WTC11 (cell line): ENCODE data around the gene MKI67. TPM values are rescaled to one million over a fixed set of nuclear protein-coding genes. Genes with fewer than 3 reads are reported as not detected.

Experiments
- ATAC-seq: fragments of 200-7000 bp; cut with Tn5 transposase; 2 replicates; pipeline ENCODE4 v1.10.0; 2021; ENCODE audit warnings: mild to moderate bottlenecking, moderate library complexity
- CTCF ChIA-PET: fragments of 300-600 bp; sonication (Branson Sonifier 250); formaldehyde crosslinking; loops from one replicate; lab custom pipeline; 2021; ENCODE audit warnings: antibody characterized with exemption; lab: Charles Lee
- POLR2A ChIA-PET: fragments of 350-600 bp; sonication (Branson Sonifier 250); formaldehyde crosslinking; loops from one replicate; lab custom pipeline; 2021; ENCODE audit warnings: antibody characterized with exemption; lab: Charles Lee
- DNase-seq: peaks from one replicate; pipeline ENCODE4 v3.0.0; 2021; ENCODE audit warnings: low spot score
- H3K27ac Mint-ChIP-seq: 2 replicates; pipeline ENCODE4 v1.8.0; 2021; ENCODE audit warnings: mixed read lengths
- H3K27me3 Mint-ChIP-seq: 2 replicates; pipeline ENCODE4 v1.8.0; 2021; ENCODE audit warnings: low read depth, mild to moderate bottlenecking, moderate library complexity, mixed read lengths
- H3K36me3 Mint-ChIP-seq: 2 replicates; pipeline ENCODE4 v1.8.0; 2021; ENCODE audit warnings: mixed read lengths
- H3K4me1 Mint-ChIP-seq: 2 replicates; pipeline ENCODE4 v1.8.0; 2022; ENCODE audit warnings: mixed read lengths
- H3K4me3 Mint-ChIP-seq: 2 replicates; pipeline ENCODE4 v1.8.0; 2021; ENCODE audit warnings: mild to moderate bottlenecking, moderate library complexity, mixed read lengths
- H3K9me3 Mint-ChIP-seq: 2 replicates; pipeline ENCODE4 v1.8.0; 2021; ENCODE audit warnings: mixed read lengths
- CBFB ChIP-seq: sonication (generic); formaldehyde crosslinking; IDR thresholded peaks from 2 replicates; pipeline ENCODE4 v1.8.1; 2022; ENCODE audit warnings: mild to moderate bottlenecking, low read depth, missing genetic modification reagents
- GABPB1 ChIP-seq: sonication (generic); formaldehyde crosslinking; IDR thresholded peaks from 2 replicates; pipeline ENCODE4 v1.8.1; 2023; ENCODE audit warnings: mild to moderate bottlenecking, missing genetic modification reagents
- GRHL2 ChIP-seq: fragments of 250-450 bp; sonication (Bioruptor Pico); IDR thresholded peaks from 2 replicates; pipeline ENCODE4 v1.8.0; 2022; ENCODE audit warnings: mild to moderate bottlenecking, moderate library complexity; ENCODE audit not compliant: insufficient replicate concordance, severe bottlenecking
- NR1H2 ChIP-seq: sonication (generic); formaldehyde crosslinking; IDR thresholded peaks from 2 replicates; pipeline ENCODE4 v1.9.0; 2021; ENCODE audit warnings: mild to moderate bottlenecking, moderate library complexity, missing genetic modification reagents
- NR2C2 ChIP-seq: sonication (generic); formaldehyde crosslinking; IDR thresholded peaks from 2 replicates; pipeline ENCODE4 v1.8.0; 2022; ENCODE audit warnings: mild to moderate bottlenecking, missing genetic modification reagents
- NR3C1 ChIP-seq: sonication (generic); formaldehyde crosslinking; conservative IDR thresholded peaks from 2 replicates; pipeline ENCODE4 v1.8.1; 2023; ENCODE audit warnings: low read depth, mild to moderate bottlenecking, missing genetic modification reagents
- OVOL2 ChIP-seq: fragments of 250-450 bp; sonication (Bioruptor Pico); IDR thresholded peaks from 2 replicates; pipeline ENCODE4 v1.9.0; 2021; ENCODE audit warnings: mild to moderate bottlenecking, borderline replicate concordance
- PRRX2 ChIP-seq: fragments of 250-450 bp; sonication (Bioruptor Pico); IDR thresholded peaks from 2 replicates; pipeline ENCODE4 v1.8.0; 2021; ENCODE audit warnings: mild to moderate bottlenecking
- SMAD3 ChIP-seq: sonication (generic); formaldehyde crosslinking; IDR thresholded peaks from 2 replicates; pipeline ENCODE4 v1.8.0; 2022; ENCODE audit warnings: missing genetic modification reagents, mild to moderate bottlenecking, borderline replicate concordance
- TEAD4 ChIP-seq: sonication (generic); formaldehyde crosslinking; IDR thresholded peaks from 2 replicates; pipeline ENCODE4 v1.8.0; 2022; ENCODE audit warnings: mild to moderate bottlenecking, missing genetic modification reagents
- ZBTB21 ChIP-seq: sonication (generic); formaldehyde crosslinking; IDR thresholded peaks from 2 replicates; pipeline ENCODE4 v1.8.1; 2023; ENCODE audit warnings: mild to moderate bottlenecking, missing genetic modification reagents, borderline replicate concordance
- ZNF121 ChIP-seq: sonication (generic); formaldehyde crosslinking; IDR thresholded peaks from 2 replicates; pipeline ENCODE4 v1.8.0; 2023; ENCODE audit warnings: missing genetic modification reagents
- ZNF317 ChIP-seq: sonication (generic); formaldehyde crosslinking; IDR thresholded peaks from 2 replicates; pipeline ENCODE4 v1.8.1; 2023; ENCODE audit warnings: low read depth, mild to moderate bottlenecking, moderate library complexity, missing genetic modification reagents, borderline replicate concordance
- total RNA-seq: library from RNA; stranded (reverse); gene quantifications from 3 replicates; pipeline ENCODE4 v1.2.3, GENCODE V29; 2021
- TF ChIP-seq, protein P1 (sequence below): sonication (generic); formaldehyde crosslinking; IDR thresholded peaks from 2 replicates; pipeline ENCODE4 v1.8.1; 2022; ENCODE audit warnings: low read depth, mild to moderate bottlenecking, moderate library complexity, missing genetic modification reagents, borderline replicate concordance
- TF ChIP-seq, protein P2 (sequence below): sonication (generic); formaldehyde crosslinking; IDR thresholded peaks from 2 replicates; pipeline ENCODE4 v1.8.0; 2023; ENCODE audit warnings: missing genetic modification reagents, mild to moderate bottlenecking, borderline replicate concordance
- TF ChIP-seq, protein P3 (sequence below): fragments of 250-450 bp; sonication (Bioruptor Pico); IDR thresholded peaks from 2 replicates; pipeline ENCODE4 v1.9.0; 2021; ENCODE audit warnings: mild to moderate bottlenecking
- TF ChIP-seq, protein P4 (sequence below): sonication (generic); formaldehyde crosslinking; IDR thresholded peaks from 2 replicates; pipeline ENCODE4 v1.8.0; 2023; ENCODE audit warnings: missing genetic modification reagents
- TF ChIP-seq, protein P5 (sequence below): sonication (generic); formaldehyde crosslinking; IDR thresholded peaks from 2 replicates; pipeline ENCODE4 v1.8.1; 2022; ENCODE audit warnings: mild to moderate bottlenecking, missing genetic modification reagents, moderate library complexity, borderline replicate concordance
- TF ChIP-seq, protein P6 (sequence below): sonication (generic); formaldehyde crosslinking; IDR thresholded peaks from 2 replicates; pipeline ENCODE4 v1.8.1; 2022; ENCODE audit warnings: low read depth, missing genetic modification reagents, borderline replicate concordance
- TF ChIP-seq, protein P7 (sequence below): fragments of 250-450 bp; sonication (Bioruptor Pico); conservative IDR thresholded peaks from 2 replicates; pipeline ENCODE4 v1.9.0; 2021; ENCODE audit warnings: mild to moderate bottlenecking

MKI67 gene
- total RNA-seq, 1 experiment from 2014 or later, result 118 TPM

DNA sequence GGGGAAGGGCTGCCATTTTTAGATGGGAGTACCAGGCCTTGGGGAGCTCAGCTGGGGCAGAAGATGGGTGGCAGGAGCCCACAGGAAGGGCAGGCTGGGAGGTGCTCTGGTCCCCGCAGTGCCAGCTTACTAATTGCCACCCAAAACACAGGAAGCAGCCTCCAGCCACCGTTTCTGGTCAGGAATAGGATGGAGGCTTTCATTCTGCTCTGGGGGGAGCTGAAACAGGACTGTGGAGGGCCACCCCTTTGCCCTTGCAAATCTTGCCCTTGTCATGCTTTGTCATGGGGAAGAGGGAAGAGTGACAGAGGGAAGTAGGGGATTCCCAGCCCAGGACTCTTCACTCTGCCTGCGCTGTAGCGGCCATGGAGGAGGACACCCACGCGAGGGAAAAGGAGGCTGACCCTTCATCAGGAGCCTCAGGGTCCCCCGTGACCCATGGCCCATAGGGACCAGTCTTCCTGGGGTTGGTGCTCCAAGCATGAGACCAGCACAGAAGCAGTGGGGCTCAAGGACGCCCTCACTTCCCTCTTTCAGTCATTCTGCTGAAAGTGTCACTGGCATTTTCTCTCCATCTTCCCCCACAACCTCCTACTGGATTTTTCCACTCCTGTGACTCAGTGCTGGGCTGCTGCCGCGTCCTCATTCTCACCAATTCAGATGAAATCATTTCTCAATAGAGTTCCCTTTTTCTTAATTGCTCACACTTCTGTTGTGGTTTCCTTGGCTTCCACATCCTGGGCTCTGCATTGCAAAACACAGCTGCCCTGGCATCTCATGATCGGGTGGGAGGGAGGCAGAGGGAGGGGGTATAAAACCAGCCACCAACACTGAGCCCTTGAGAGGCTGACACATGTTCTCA is 61.9 kb downstream of the MKI67 start:
- H3K4me1 Mint-ChIP-seq, result peaks cover 29% of the 10 kb centered on the region
- no peak overlapping the region for H3K27ac Mint-ChIP-seq
- no peak for DNase-seq
- no peak overlapping the region for H3K4me3 Mint-ChIP-seq
- ChIA-PET POLR2A (no interaction called here), CTCF (interaction anchor here (1.3 to 3.5 kb wide), 5 partner anchors 14 to 157 kb away, joined by 3 to 30 read pairs (median 17); partner anchors contain the start of gene PTPRE)
- no peaks in the 10 kb centered on the region; the same call in 1 of the 2 replicates for H3K36me3 Mint-ChIP-seq
- ATAC-seq, result no peak
- H3K9me3 Mint-ChIP-seq, result peaks cover 6% of the 10 kb centered on the region
- no peak for TF ChIP-seq SMAD3 (CRISPR knock-in tag)
- no peak for TF ChIP-seq ZNF121 (CRISPR knock-in tag)
- TF ChIP-seq, protein P1, sequence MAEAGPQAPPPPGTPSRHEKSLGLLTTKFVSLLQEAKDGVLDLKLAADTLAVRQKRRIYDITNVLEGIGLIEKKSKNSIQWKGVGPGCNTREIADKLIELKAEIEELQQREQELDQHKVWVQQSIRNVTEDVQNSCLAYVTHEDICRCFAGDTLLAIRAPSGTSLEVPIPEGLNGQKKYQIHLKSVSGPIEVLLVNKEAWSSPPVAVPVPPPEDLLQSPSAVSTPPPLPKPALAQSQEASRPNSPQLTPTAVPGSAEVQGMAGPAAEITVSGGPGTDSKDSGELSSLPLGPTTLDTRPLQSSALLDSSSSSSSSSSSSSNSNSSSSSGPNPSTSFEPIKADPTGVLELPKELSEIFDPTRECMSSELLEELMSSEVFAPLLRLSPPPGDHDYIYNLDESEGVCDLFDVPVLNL (CRISPR knock-in tag), result no peak
- TF ChIP-seq NR1H2 (CRISPR knock-in tag), result no peak
- TF ChIP-seq GABPB1 (CRISPR knock-in tag), result no peak
- no peak for TF ChIP-seq GRHL2
- no peak for TF ChIP-seq PRRX2 (CRISPR knock-in tag)
- TF ChIP-seq, protein P2, sequence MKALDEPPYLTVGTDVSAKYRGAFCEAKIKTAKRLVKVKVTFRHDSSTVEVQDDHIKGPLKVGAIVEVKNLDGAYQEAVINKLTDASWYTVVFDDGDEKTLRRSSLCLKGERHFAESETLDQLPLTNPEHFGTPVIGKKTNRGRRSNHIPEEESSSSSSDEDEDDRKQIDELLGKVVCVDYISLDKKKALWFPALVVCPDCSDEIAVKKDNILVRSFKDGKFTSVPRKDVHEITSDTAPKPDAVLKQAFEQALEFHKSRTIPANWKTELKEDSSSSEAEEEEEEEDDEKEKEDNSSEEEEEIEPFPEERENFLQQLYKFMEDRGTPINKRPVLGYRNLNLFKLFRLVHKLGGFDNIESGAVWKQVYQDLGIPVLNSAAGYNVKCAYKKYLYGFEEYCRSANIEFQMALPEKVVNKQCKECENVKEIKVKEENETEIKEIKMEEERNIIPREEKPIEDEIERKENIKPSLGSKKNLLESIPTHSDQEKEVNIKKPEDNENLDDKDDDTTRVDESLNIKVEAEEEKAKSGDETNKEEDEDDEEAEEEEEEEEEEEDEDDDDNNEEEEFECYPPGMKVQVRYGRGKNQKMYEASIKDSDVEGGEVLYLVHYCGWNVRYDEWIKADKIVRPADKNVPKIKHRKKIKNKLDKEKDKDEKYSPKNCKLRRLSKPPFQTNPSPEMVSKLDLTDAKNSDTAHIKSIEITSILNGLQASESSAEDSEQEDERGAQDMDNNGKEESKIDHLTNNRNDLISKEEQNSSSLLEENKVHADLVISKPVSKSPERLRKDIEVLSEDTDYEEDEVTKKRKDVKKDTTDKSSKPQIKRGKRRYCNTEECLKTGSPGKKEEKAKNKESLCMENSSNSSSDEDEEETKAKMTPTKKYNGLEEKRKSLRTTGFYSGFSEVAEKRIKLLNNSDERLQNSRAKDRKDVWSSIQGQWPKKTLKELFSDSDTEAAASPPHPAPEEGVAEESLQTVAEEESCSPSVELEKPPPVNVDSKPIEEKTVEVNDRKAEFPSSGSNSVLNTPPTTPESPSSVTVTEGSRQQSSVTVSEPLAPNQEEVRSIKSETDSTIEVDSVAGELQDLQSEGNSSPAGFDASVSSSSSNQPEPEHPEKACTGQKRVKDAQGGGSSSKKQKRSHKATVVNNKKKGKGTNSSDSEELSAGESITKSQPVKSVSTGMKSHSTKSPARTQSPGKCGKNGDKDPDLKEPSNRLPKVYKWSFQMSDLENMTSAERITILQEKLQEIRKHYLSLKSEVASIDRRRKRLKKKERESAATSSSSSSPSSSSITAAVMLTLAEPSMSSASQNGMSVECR (CRISPR knock-in tag), result no peak
- no peak for TF ChIP-seq ZNF317
- TF ChIP-seq, protein P3, sequence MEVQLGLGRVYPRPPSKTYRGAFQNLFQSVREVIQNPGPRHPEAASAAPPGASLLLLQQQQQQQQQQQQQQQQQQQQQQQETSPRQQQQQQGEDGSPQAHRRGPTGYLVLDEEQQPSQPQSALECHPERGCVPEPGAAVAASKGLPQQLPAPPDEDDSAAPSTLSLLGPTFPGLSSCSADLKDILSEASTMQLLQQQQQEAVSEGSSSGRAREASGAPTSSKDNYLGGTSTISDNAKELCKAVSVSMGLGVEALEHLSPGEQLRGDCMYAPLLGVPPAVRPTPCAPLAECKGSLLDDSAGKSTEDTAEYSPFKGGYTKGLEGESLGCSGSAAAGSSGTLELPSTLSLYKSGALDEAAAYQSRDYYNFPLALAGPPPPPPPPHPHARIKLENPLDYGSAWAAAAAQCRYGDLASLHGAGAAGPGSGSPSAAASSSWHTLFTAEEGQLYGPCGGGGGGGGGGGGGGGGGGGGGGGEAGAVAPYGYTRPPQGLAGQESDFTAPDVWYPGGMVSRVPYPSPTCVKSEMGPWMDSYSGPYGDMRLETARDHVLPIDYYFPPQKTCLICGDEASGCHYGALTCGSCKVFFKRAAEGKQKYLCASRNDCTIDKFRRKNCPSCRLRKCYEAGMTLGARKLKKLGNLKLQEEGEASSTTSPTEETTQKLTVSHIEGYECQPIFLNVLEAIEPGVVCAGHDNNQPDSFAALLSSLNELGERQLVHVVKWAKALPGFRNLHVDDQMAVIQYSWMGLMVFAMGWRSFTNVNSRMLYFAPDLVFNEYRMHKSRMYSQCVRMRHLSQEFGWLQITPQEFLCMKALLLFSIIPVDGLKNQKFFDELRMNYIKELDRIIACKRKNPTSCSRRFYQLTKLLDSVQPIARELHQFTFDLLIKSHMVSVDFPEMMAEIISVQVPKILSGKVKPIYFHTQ (CRISPR knock-in tag), result no peak
- TF ChIP-seq, protein P4, sequence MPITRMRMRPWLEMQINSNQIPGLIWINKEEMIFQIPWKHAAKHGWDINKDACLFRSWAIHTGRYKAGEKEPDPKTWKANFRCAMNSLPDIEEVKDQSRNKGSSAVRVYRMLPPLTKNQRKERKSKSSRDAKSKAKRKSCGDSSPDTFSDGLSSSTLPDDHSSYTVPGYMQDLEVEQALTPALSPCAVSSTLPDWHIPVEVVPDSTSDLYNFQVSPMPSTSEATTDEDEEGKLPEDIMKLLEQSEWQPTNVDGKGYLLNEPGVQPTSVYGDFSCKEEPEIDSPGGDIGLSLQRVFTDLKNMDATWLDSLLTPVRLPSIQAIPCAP (CRISPR knock-in tag), result no peak
- TF ChIP-seq ZBTB21 (CRISPR knock-in tag), result no peak
- TF ChIP-seq, protein P5, sequence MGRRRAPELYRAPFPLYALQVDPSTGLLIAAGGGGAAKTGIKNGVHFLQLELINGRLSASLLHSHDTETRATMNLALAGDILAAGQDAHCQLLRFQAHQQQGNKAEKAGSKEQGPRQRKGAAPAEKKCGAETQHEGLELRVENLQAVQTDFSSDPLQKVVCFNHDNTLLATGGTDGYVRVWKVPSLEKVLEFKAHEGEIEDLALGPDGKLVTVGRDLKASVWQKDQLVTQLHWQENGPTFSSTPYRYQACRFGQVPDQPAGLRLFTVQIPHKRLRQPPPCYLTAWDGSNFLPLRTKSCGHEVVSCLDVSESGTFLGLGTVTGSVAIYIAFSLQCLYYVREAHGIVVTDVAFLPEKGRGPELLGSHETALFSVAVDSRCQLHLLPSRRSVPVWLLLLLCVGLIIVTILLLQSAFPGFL (CRISPR knock-in tag), result no peak
- no peak for TF ChIP-seq CBFB (CRISPR knock-in tag)
- TF ChIP-seq, protein P6, sequence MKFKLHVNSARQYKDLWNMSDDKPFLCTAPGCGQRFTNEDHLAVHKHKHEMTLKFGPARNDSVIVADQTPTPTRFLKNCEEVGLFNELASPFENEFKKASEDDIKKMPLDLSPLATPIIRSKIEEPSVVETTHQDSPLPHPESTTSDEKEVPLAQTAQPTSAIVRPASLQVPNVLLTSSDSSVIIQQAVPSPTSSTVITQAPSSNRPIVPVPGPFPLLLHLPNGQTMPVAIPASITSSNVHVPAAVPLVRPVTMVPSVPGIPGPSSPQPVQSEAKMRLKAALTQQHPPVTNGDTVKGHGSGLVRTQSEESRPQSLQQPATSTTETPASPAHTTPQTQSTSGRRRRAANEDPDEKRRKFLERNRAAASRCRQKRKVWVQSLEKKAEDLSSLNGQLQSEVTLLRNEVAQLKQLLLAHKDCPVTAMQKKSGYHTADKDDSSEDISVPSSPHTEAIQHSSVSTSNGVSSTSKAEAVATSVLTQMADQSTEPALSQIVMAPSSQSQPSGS (CRISPR knock-in tag), result no peak
- no peak for TF ChIP-seq TEAD4 (CRISPR knock-in tag)
- no peak for TF ChIP-seq OVOL2
- TF ChIP-seq NR3C1 (CRISPR knock-in tag), result no peak
- TF ChIP-seq, protein P7, sequence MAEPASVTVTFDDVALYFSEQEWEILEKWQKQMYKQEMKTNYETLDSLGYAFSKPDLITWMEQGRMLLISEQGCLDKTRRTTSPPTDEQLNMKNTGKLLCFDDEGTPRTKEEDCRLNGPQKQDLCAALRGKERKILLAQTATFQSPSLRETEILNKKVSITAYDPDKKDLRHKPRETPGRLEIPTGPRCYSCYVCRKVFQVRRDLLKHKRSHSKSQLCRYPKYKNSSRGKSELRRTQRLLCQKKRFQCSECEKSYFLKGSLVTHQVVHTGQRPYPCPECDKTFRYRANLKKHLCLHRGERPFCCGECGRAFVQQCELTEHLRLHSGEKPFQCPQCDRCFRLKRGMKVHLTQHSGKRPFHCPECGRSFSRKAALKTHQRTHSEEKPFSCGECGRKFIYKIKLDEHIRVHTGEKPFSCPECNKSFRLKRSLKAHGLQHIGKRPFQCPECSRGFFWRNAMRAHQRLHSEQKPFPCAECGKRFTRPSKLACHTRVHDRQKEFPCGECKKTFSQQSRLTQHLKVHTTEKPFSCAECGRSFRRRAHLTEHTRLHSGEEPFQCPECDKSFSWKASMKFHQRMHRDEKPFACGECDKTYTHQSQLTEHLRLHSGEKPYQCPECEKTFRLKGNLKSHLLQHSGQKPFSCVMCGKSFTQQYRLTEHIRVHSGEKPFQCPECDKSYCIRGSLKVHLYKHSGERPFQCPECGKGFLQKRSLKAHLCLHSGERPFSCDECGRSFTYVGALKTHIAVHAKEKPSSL (CRISPR knock-in tag), result no peak
- TF ChIP-seq NR2C2, result no peak
- no peaks in the 10 kb centered on the region for H3K27me3 Mint-ChIP-seq
